AG09319 (cell line): ENCODE measurements around the gene PRKAR2A.
"Not testable (repeated sequence)": the region's sequence is repeated elsewhere in the genome, so short reads cannot be mapped to it uniquely, and the experiment has no call there.

ENCODE experiments used
- DNase-seq: peaks from one replicate; pipeline ENCODE4 v3.0.0-alpha.2; 2010; ENCODE audit warnings: low read depth; ENCODE audit errors: extremely low read depth
- CTCF ChIP-seq: IDR thresholded peaks from 2 replicates; pipeline ENCODE4 v1.5.1; 2011; ENCODE audit warnings: low read depth, mild to moderate bottlenecking, inconsistent platforms, low read length, moderate library complexity

Gene PRKAR2A

DNA sequence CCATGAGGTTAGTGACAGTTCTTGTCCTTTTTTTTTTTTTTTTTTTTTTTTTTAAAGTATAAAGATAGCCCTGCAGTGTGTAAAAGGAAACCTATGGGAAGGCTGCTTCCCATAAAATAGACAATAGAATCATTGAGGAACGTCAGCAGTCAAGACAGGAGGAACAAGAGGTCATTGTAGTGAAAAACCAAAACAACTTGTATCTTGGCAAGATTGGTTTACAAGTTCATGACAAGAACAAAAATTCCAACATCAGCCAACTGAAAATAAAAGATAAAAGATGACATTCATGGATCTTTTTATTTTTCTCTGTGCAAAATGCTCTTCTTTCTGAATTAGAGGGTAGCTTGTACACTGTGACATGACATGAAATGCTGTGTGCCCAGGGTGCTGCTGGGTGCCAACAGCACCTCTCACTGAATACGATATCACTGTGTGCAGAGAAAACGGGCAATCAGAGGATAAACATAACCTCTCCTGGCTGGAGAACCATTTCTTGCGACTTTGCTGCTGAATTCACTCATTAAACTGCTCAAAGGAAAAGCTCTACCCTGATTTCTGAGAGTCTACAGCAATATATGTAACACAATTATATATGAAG, 100.6 kb downstream of the PRKAR2A start:
- DNase-seq, result no peak
- no peak for TF ChIP-seq CTCF

DNA sequence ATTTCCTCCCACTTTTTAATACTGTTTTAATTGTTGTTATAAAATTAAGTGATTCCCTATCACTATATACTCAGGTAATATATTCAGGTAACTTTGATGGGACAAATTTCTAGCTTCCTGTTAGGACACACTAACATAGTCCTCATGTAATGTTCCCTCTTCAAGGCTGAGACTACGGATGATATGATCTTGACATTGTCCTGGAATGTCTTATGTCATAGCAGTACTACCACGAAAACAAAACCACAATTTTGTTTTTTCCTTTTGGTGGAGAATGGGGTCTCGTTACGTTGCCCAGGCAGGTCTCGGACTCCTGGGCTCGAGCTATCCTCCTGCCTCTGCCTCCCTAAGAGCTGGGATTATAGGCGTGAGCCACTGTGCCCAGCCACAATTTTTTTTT, 103.9 kb downstream of the PRKAR2A start:
- no peak for DNase-seq
- TF ChIP-seq CTCF, result no peak

- not testable (repeated sequence) for DNase-seq
These were observed 106.4 kb downstream of the PRKAR2A start for GRCh38 chr3:48741226-48741625.

- DNase-seq, result peak; percentile 31
These were observed 107.5 kb downstream of the PRKAR2A start for GRCh38 chr3:48739955-48740823.

DNA sequence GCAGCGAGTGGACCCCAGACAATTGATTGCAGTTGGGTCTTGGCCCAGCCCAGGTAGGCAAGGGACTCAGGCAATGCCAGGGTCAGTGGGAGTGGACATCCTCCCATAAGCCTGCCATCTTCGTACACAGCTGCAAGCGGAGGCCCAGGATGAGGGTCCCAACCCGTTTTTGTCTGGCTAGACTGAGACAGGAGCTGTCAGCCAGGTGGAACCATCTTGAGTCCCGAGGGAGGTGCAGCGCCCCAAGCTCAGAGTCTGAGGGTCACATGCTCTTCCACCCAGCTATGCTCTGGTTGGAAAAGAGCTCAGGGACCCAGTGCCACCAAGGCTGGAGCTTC, 108.1 kb downstream of the PRKAR2A start:
- no peak for TF ChIP-seq CTCF
- DNase-seq, result no peak

More at GRCh38 chr3:48739955-48740823, 107.5 kb downstream of the PRKAR2A start:
- peak; percentile 90 for TF ChIP-seq CTCF

GRCh38 chr3:48738926-48739616, 108.6 kb downstream of the PRKAR2A start:
- TF ChIP-seq CTCF, result no peak
- no peak for DNase-seq

DNA sequence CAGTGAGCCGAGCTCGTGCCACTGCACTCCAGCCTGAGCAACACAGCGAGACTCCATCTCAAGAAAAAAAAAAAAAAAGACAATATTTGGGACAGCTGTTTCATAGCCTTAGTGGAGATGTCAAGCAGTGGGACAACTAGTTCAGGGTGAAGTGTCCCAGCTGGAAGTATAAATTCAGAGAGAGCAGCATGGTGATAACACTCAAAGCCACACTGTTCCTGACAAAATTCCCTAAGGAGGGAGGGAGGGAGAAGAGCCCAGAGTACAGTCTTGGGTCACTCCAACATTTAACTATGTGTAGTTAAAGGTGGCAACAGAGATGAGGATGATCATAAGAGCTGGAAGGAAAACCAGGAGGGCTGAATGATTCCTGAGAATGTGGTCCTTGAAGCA, 109.5 kb downstream of the PRKAR2A start:
- no peak for DNase-seq
- TF ChIP-seq CTCF, result no peak

- peak; percentile 32 for DNase-seq
These were observed 112.5 kb downstream of the PRKAR2A start for GRCh38 chr3:48735075-48735767.

- DNase-seq, result not testable (repeated sequence)
These were observed 113.1 kb downstream of the PRKAR2A start for GRCh38 chr3:48734541-48734940.

DNA sequence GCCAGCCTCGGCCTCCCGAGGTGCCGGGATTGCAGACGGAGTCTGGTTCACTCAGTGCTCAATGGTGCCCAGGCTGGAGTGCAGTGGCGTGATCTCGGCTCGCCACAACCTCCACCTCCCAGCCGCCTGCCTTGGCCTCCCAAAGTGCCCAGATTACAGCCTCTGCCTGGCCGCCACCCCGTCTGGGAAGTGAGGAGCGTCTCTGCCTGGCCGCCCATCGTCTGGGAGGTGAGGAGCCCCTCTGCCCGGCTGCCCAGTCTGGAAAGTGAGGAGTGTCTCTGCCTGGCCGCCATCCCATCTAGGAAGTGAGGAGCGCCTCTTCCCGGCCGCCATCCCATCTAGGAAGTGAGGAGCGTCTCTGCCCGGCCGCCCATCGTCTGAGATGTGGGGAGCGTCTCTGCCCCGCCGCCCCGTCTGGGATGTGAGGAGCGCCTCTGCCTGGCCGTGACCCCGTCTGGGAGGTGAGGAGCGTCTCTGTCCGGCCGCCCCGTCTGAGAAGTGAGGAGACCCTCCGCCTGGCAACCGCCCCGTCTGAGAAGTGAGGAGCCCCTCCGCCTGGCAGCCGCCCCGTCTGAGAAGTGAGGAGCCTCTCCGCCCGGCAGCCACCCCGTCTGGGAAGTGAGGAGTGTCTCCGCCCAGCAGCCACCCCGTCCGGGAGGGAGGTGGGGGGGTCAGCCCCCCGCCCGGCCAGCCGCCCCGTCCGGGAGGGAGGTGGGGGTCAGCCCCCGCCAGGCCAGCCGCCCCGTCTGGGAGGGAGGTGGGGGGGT, 113.7 kb downstream of the PRKAR2A start:
- not testable (repeated sequence) for DNase-seq
